Memory B cell (primary cell): ENCODE data around the gene COX6B2.
"Not testable (repeated sequence)": the region's sequence is repeated elsewhere in the genome, so short reads cannot be mapped to it uniquely, and the experiment has no call there.

Source experiments
- ATAC-seq: fragments of 150-1000 bp; cut with Tn5 transposase; 2 replicates; pipeline ENCODE4 v1.10.0; 2021; ENCODE audit warnings: low read depth, mild to moderate bottlenecking, moderate library complexity
- DNase-seq, 2 donors: peaks; one replicate each; pipeline ENCODE4 v3.0.0; 2022; ENCODE audit warnings: low spot score in 2 of 2
- H3K27ac Mint-ChIP-seq: one replicate; pipeline ENCODE4 v1.8.0; 2022; ENCODE audit warnings: mild to moderate bottlenecking, moderate library complexity, mixed read lengths
- H3K27me3 Mint-ChIP-seq: one replicate; pipeline ENCODE4 v1.8.0; 2022; ENCODE audit warnings: mixed read lengths
- H3K36me3 Mint-ChIP-seq: one replicate; pipeline ENCODE4 v1.8.0; 2022; ENCODE audit warnings: mild to moderate bottlenecking, mixed read lengths
- H3K4me1 Mint-ChIP-seq: one replicate; pipeline ENCODE4 v1.8.0; 2022; ENCODE audit warnings: mixed read lengths
- H3K4me3 Mint-ChIP-seq: one replicate; pipeline ENCODE4 v1.8.0; 2022; ENCODE audit warnings: mild to moderate bottlenecking, moderate library complexity, mixed read lengths
- H3K9me3 Mint-ChIP-seq: one replicate; pipeline ENCODE4 v1.8.0; 2022; ENCODE audit warnings: mixed read lengths

COX6B2 gene

GRCh38 chr19:55354698-55355212 is at the start of gene COX6B2:
Gene COX6B2 (minus strand): TSS chr19:55354719. CDS start chr19:55354521, 198 bp downstream.
- H3K27ac Mint-ChIP-seq: no peak within 1 kb of the TSS
- no peaks in the 10 kb centered on the region for H3K9me3 Mint-ChIP-seq
- DNase-seq (no peak), ATAC-seq (no peak)
- peaks cover 44% of the 10 kb centered on the region for H3K27me3 Mint-ChIP-seq
- peaks cover 1% of the 10 kb centered on the region for H3K36me3 Mint-ChIP-seq
- peaks cover 15% of the 10 kb centered on the region for H3K4me1 Mint-ChIP-seq
- peak within 1 kb of the TSS; percentile 73 for H3K4me3 Mint-ChIP-seq

GRCh38 chr19:55402509-55402908 is 48.0 kb upstream of the COX6B2 start:
- no peaks in the 10 kb centered on the region for H3K9me3 Mint-ChIP-seq
- no peak overlapping the region for H3K27ac Mint-ChIP-seq
- no peak overlapping the region for H3K4me3 Mint-ChIP-seq
- no peak for DNase-seq
- H3K27me3 Mint-ChIP-seq: no peaks in the 10 kb centered on the region
- ATAC-seq: no peak
- H3K36me3 Mint-ChIP-seq: peaks cover 22% of the 10 kb centered on the region
- H3K4me1 Mint-ChIP-seq: peaks cover 18% of the 10 kb centered on the region

GRCh38 chr19:55401390-55401789 is 46.9 kb upstream of the COX6B2 start:
- ATAC-seq, H3K9me3 Mint-ChIP-seq, H3K27me3 Mint-ChIP-seq, H3K4me3 Mint-ChIP-seq, DNase-seq, H3K27ac Mint-ChIP-seq: not testable (repeated sequence)
- peaks cover 19% of the 10 kb centered on the region for H3K36me3 Mint-ChIP-seq
- H3K4me1 Mint-ChIP-seq: peaks cover 14% of the 10 kb centered on the region

- DNase-seq: no peak
- ATAC-seq: no peak
- no peak overlapping the region for H3K4me3 Mint-ChIP-seq
- peaks cover 12% of the 10 kb centered on the region for H3K36me3 Mint-ChIP-seq
- H3K9me3 Mint-ChIP-seq: no peaks in the 10 kb centered on the region
- no peaks in the 10 kb centered on the region for H3K27me3 Mint-ChIP-seq
- peaks cover 7% of the 10 kb centered on the region for H3K4me1 Mint-ChIP-seq
- no peak overlapping the region for H3K27ac Mint-ChIP-seq
Measured at GRCh38 chr19:55400281-55401087, 46.0 kb upstream of the COX6B2 start.

- Mint-ChIP-seq H3K27ac (no peak overlapping the region), H3K4me3 (no peak overlapping the region), H3K4me1 (peaks cover 6% of the 10 kb centered on the region), H3K9me3 (no peaks in the 10 kb centered on the region), H3K36me3 (peaks cover 8% of the 10 kb centered on the region), H3K27me3 (no peaks in the 10 kb centered on the region)
- no peak for ATAC-seq
- no peak for DNase-seq
Measured at GRCh38 chr19:55398200-55398925, 43.8 kb upstream of the COX6B2 start.

- ATAC-seq (no peak), DNase-seq (no peak)
- peaks cover 25% of the 10 kb centered on the region for H3K4me1 Mint-ChIP-seq
- H3K27ac Mint-ChIP-seq: peak overlapping the region; percentile 35
- no peaks in the 10 kb centered on the region for H3K9me3 Mint-ChIP-seq
- H3K36me3 Mint-ChIP-seq: peaks cover 13% of the 10 kb centered on the region
- H3K4me3 Mint-ChIP-seq: no peak overlapping the region
- H3K27me3 Mint-ChIP-seq: no peaks in the 10 kb centered on the region
Measured at GRCh38 chr19:55392820-55393761, 38.6 kb upstream of the COX6B2 start.

- Mint-ChIP-seq H3K27ac (no peak overlapping the region), H3K36me3 (peaks cover 13% of the 10 kb centered on the region)
- no peak for DNase-seq
Measured at GRCh38 chr19:55391702-55392615, 37.4 kb upstream of the COX6B2 start.

GRCh38 chr19:55391191-55391670 is 36.7 kb upstream of the COX6B2 start:
- Mint-ChIP-seq H3K27me3 (no peaks in the 10 kb centered on the region), H3K36me3 (peaks cover 13% of the 10 kb centered on the region), H3K9me3 (no peaks in the 10 kb centered on the region), H3K27ac (no peak overlapping the region), H3K4me3 (no peak overlapping the region), H3K4me1 (peaks cover 33% of the 10 kb centered on the region)
- no peak for ATAC-seq
- DNase-seq: no peak

More at GRCh38 chr19:55391702-55392615, 37.4 kb upstream of the COX6B2 start:
- H3K9me3 Mint-ChIP-seq: no peaks in the 10 kb centered on the region
- no peak for ATAC-seq
- no peaks in the 10 kb centered on the region for H3K27me3 Mint-ChIP-seq
- peaks cover 30% of the 10 kb centered on the region for H3K4me1 Mint-ChIP-seq
- H3K4me3 Mint-ChIP-seq: no peak overlapping the region

GRCh38 chr19:55390461-55390880 is 36.0 kb upstream of the COX6B2 start:
- no peak for ATAC-seq
- Mint-ChIP-seq H3K9me3 (no peaks in the 10 kb centered on the region), H3K27ac (no peak overlapping the region), H3K4me1 (peaks cover 36% of the 10 kb centered on the region), H3K36me3 (peaks cover 15% of the 10 kb centered on the region), H3K4me3 (no peak overlapping the region), H3K27me3 (no peaks in the 10 kb centered on the region)
- DNase-seq: no peak

GRCh38 chr19:55389386-55390317 is 35.1 kb upstream of the COX6B2 start:
- no peaks in the 10 kb centered on the region for H3K27me3 Mint-ChIP-seq
- DNase-seq (no peak), ATAC-seq (no peak)
- no peaks in the 10 kb centered on the region for H3K9me3 Mint-ChIP-seq
- no peak overlapping the region for H3K4me3 Mint-ChIP-seq
- peaks cover 15% of the 10 kb centered on the region for H3K36me3 Mint-ChIP-seq
- H3K4me1 Mint-ChIP-seq: peaks cover 39% of the 10 kb centered on the region
- H3K27ac Mint-ChIP-seq: peak overlapping the region; percentile 78

- Mint-ChIP-seq H3K4me3 (peak overlapping the region; percentile 100), H3K27ac (peak overlapping the region; percentile 45), H3K27me3 (no peaks in the 10 kb centered on the region), H3K4me1 (peaks cover 47% of the 10 kb centered on the region), H3K36me3 (peaks cover 15% of the 10 kb centered on the region), H3K9me3 (no peaks in the 10 kb centered on the region)
- DNase-seq (no peak), ATAC-seq (no peak)
Measured at GRCh38 chr19:55387736-55388497, 33.4 kb upstream of the COX6B2 start.
